ENCODE results near the gene GBP3. TPM values are rescaled to one million over a fixed set of nuclear protein-coding genes. Genes with fewer than 3 reads are reported as not detected.

The GBP3 gene
- total RNA-seq, 1 experiment from 2014 or later, result 1.2 TPM

DNA sequence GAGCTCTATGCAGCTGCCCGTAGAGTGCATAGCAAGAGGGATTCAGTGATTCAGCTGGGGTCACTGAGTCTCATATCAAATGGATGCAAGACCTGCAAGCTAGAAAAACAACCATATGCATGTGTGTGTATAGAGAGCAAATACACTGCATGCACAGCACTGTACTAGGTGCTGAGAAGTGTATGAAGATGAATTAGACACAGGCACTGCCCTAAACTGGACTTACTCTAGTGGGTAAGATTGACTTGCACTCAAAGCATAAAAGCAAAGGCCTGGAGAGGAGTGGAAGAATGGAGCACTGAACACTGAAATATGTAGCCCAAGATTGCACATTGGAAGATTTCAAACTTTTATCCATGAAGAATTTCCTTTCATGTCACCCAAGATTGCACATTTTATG, 47.8 kb upstream of the GBP3 start (continued):
- TF ChIP-seq, protein P1, sequence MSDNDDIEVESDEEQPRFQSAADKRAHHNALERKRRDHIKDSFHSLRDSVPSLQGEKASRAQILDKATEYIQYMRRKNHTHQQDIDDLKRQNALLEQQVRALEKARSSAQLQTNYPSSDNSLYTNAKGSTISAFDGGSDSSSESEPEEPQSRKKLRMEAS (IDR thresholded peaks at IDR 0.05), result no peak

DNA sequence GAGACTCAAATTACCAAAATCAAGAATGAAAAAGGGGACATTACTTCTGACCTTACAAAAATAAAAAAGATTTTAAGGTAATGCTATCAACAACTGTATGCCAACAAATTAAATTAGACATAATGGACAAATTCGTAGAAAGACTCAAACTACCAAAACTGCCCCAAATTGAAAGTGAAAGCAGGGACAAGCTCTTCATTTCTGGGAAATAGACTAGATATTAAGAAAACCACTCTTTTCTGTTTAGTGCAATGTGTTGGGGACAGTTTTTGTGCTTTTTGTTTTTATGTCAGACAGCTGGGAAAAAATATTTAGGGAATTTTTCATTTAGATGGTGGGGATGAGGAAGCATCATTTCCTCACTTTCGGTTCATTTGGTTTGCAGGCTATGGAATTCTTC, 47.3 kb upstream of the GBP3 start:
- Histone ChIP-seq H3K9ac (ENCODE audit: low read length) (no peak overlapping the region), H3K4me1 (ENCODE audit: control insufficient read depth in 1 of 2, insufficient read depth in 2 of 2, low read length in 2 of 2) (no peaks in the 10 kb centered on the region), H2AFZ (ENCODE audit: low read depth, low read length, poor library complexity, severe bottlenecking) (no peak overlapping the region), H3K79me2 (ENCODE audit: insufficient read depth, low read length) (no peaks in the 10 kb centered on the region), H3K27ac (ENCODE audit: low read depth, low read length) (no peak overlapping the region), H3K36me3 (ENCODE audit: control insufficient read depth in 1 of 2, insufficient read depth in 2 of 2, low read length in 2 of 2) (no peaks in the 10 kb centered on the region), H4K20me1 (ENCODE audit: insufficient read depth) (no peaks in the 10 kb centered on the region), H3K4me3 (replicated peaks in 1 of 2; ENCODE audit: low read depth in 1 of 2, low read length in 2 of 2) (no peak overlapping the region), H3K4me2 (ENCODE audit: low read length) (no peak overlapping the region), H3K27me3 (ENCODE audit: insufficient read depth, low read length) (no peaks in the 10 kb centered on the region), H3K9me3 (ENCODE audit: control insufficient read depth in 1 of 2, insufficient read depth in 1 of 2, low read depth in 1 of 2, low read length in 2 of 2) (no peaks in the 10 kb centered on the region), H3K9me2 (ENCODE audit: insufficient read depth) (no peaks in the 10 kb centered on the region)
- DNase-seq (ENCODE audit: low read depth, low spot score) (no peak), ATAC-seq (no peak)
- intact Hi-C loops (cut with micrococcal nuclease), result no loop called here
- CTCF ChIA-PET, result interaction anchor here (1.8 kb wide), 1 partner anchor 16 kb away, joined by 7 read pairs; no protein-coding TSS in a partner anchor
- RAD21 ChIA-PET (ENCODE audit: low non-redundant PET in 1 of 2, low total read pairs in 2 of 2, uncharacterized antibody in 2 of 2, unreplicated experiment in 2 of 2), result no interaction called here
- POLR2A ChIA-PET, result no interaction called here
- no TSS peak for BruUV-seq (replicated peaks)
- no peak for TF ChIP-seq CEBPB (IDR thresholded peaks at IDR 0.05; ENCODE audit: low read depth)
- TF ChIP-seq ZNF274 (IDR thresholded peaks at IDR 0.05; ENCODE audit: low read depth, low read length), result no peak
- no peak for TF ChIP-seq TCF7L2 (IDR thresholded peaks at IDR 0.05; ENCODE audit: borderline replicate concordance, extremely low read depth, insufficient read depth, insufficient read length)
- TF ChIP-seq RAD21 (IDR thresholded peaks at IDR 0.05; ENCODE audit: low read depth), result no peak
- TF ChIP-seq YY1 (IDR thresholded peaks at IDR 0.05; ENCODE audit: extremely low read depth, insufficient replicate concordance, low read depth, low read length), result no peak
- TF ChIP-seq ZFX (IDR thresholded peaks at IDR 0.05), result no peak
- TF ChIP-seq, protein P2, sequence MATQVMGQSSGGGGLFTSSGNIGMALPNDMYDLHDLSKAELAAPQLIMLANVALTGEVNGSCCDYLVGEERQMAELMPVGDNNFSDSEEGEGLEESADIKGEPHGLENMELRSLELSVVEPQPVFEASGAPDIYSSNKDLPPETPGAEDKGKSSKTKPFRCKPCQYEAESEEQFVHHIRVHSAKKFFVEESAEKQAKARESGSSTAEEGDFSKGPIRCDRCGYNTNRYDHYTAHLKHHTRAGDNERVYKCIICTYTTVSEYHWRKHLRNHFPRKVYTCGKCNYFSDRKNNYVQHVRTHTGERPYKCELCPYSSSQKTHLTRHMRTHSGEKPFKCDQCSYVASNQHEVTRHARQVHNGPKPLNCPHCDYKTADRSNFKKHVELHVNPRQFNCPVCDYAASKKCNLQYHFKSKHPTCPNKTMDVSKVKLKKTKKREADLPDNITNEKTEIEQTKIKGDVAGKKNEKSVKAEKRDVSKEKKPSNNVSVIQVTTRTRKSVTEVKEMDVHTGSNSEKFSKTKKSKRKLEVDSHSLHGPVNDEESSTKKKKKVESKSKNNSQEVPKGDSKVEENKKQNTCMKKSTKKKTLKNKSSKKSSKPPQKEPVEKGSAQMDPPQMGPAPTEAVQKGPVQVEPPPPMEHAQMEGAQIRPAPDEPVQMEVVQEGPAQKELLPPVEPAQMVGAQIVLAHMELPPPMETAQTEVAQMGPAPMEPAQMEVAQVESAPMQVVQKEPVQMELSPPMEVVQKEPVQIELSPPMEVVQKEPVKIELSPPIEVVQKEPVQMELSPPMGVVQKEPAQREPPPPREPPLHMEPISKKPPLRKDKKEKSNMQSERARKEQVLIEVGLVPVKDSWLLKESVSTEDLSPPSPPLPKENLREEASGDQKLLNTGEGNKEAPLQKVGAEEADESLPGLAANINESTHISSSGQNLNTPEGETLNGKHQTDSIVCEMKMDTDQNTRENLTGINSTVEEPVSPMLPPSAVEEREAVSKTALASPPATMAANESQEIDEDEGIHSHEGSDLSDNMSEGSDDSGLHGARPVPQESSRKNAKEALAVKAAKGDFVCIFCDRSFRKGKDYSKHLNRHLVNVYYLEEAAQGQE (IDR thresholded peaks at IDR 0.05; ENCODE audit: low read depth), result no peak
- TF ChIP-seq EZH2 (IDR thresholded peaks at IDR 0.05), result no peak
- no peak for TF ChIP-seq SIN3A (IDR thresholded peaks at IDR 0.05; ENCODE audit: low read depth)
- TF ChIP-seq, protein P1 (IDR thresholded peaks at IDR 0.05), result no peak
- TF ChIP-seq, protein P3, sequence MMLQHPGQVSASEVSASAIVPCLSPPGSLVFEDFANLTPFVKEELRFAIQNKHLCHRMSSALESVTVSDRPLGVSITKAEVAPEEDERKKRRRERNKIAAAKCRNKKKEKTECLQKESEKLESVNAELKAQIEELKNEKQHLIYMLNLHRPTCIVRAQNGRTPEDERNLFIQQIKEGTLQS (IDR thresholded peaks at IDR 0.05), result no peak
- TF ChIP-seq POLR2AphosphoS5 (IDR thresholded peaks at IDR 0.05; ENCODE audit: low read depth, low read length), result no peak
- no peak for TF ChIP-seq EGR1 (IDR thresholded peaks at IDR 0.05; ENCODE audit: low read depth)
- TF ChIP-seq SRF (IDR thresholded peaks at IDR 0.05; ENCODE audit: low read depth), result no peak
- TF ChIP-seq SP1 (IDR thresholded peaks at IDR 0.05; ENCODE audit: low read depth), result no peak
- TF ChIP-seq, protein P4, sequence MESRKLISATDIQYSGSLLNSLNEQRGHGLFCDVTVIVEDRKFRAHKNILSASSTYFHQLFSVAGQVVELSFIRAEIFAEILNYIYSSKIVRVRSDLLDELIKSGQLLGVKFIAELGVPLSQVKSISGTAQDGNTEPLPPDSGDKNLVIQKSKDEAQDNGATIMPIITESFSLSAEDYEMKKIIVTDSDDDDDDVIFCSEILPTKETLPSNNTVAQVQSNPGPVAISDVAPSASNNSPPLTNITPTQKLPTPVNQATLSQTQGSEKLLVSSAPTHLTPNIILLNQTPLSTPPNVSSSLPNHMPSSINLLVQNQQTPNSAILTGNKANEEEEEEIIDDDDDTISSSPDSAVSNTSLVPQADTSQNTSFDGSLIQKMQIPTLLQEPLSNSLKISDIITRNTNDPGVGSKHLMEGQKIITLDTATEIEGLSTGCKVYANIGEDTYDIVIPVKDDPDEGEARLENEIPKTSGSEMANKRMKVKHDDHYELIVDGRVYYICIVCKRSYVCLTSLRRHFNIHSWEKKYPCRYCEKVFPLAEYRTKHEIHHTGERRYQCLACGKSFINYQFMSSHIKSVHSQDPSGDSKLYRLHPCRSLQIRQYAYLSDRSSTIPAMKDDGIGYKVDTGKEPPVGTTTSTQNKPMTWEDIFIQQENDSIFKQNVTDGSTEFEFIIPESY (IDR thresholded peaks at IDR 0.05; ENCODE audit: extremely low read depth, insufficient replicate concordance, low read length), result no peak
- no peak for TF ChIP-seq EZH2phosphoT487 (IDR thresholded peaks at IDR 0.05; ENCODE audit: borderline replicate concordance)
- no peak for TF ChIP-seq JUND (IDR thresholded peaks at IDR 0.05)

Measured in HCT116 (cell line).